Measurements from ENCODE around the gene CHAD.

- TF ChIP-seq CTCF (IDR thresholded peaks at IDR 0.05) (no peak), POLR2AphosphoS5 (IDR thresholded peaks at IDR 0.05) (no peak)
Measured at GRCh38 chr17:50502301-50502990, 33.8 kb upstream of the CHAD start.

Measured in gastroesophageal sphincter (tissue), 3 donors.